MCF 10A (cell line): ENCODE measurements around the gene MORF4L2. TPM values are rescaled to one million over a fixed set of nuclear protein-coding genes. Genes with fewer than 3 reads are reported as not detected.

Experiments
- BruUV-seq: library from RNA; stranded (reverse); fragments of 400-500 nt; replicated peaks from 2 replicates; lab custom pipeline; 2021; lab: Mats Ljungman, UMichigan
- CTCF ChIA-PET: fragments of 300-600 bp; sonication (Branson Sonifier 250); formaldehyde crosslinking; extraction: SDS; loops from one replicate; lab custom pipeline; 2021; ENCODE audit warnings: antibody characterized with exemption, inconsistent platforms; lab: Yijun Ruan, JAX
- POLR2A ChIA-PET: fragments of 300-600, 350-650 bp; sonication (Branson Sonifier 250); formaldehyde crosslinking; extraction: SDS; loops from one replicate; lab custom pipeline; 2020; ENCODE audit warnings: antibody characterized with exemption, inconsistent platforms; lab: Yijun Ruan, JAX
- DNase-seq: peaks from one replicate; pipeline ENCODE4 v3.0.0-alpha.2; 2018; ENCODE audit not compliant: unreplicated experiment
- H3K27ac Mint-ChIP-seq: one replicate; pipeline ENCODE4 v1.8.0; 2022; ENCODE audit warnings: mild to moderate bottlenecking, low read depth, mixed read lengths; ENCODE audit not compliant: unreplicated experiment
- H3K27me3 Mint-ChIP-seq: one replicate; pipeline ENCODE4 v1.8.0; 2022; ENCODE audit warnings: mixed read lengths; ENCODE audit not compliant: insufficient read depth, unreplicated experiment
- H3K36me3 Mint-ChIP-seq: one replicate; pipeline ENCODE4 v1.8.0; 2022; ENCODE audit warnings: mild to moderate bottlenecking, moderate library complexity, mixed read lengths; ENCODE audit not compliant: insufficient read depth, unreplicated experiment
- H3K4me1 Mint-ChIP-seq: one replicate; pipeline ENCODE4 v1.8.0; 2022; ENCODE audit warnings: mixed read lengths; ENCODE audit not compliant: insufficient read depth, unreplicated experiment
- H3K4me3 Mint-ChIP-seq: one replicate; pipeline ENCODE4 v1.8.0; 2022; ENCODE audit warnings: mild to moderate bottlenecking, moderate library complexity, mixed read lengths; ENCODE audit not compliant: unreplicated experiment
- H3K9me3 Mint-ChIP-seq: one replicate; pipeline ENCODE4 v1.8.0; 2022; ENCODE audit warnings: mixed read lengths; ENCODE audit not compliant: unreplicated experiment
- CTCF ChIP-seq: fragments of 200-600 bp; IDR thresholded peaks from one replicate; pipeline ENCODE4 v1.8.0; 2022; ENCODE audit warnings: antibody characterized with exemption, mild to moderate bottlenecking; ENCODE audit not compliant: unreplicated experiment
- intact Hi-C: fragments of 100-400 bp; cut with micrococcal nuclease; formaldehyde crosslinking; loops from 2 replicates; pipeline ENCODE4 v1.14.1; 2022
- total RNA-seq: library from RNA; stranded (reverse); gene quantifications from 2 replicates; pipeline ENCODE4 v1.2.3, GENCODE V29; 2022

MORF4L2 gene
- total RNA-seq, 1 experiment from 2014 or later, result 463 TPM

GRCh38 chrX:103691059-103691458 is 4.6 kb upstream of the MORF4L2 start:
- no peak for TF ChIP-seq CTCF
- ChIA-PET CTCF (interaction anchor here (0.7 to 3.1 kb wide), 5 partner anchors 11 to 158 kb away, joined by 3 to 30 read pairs (median 5); no protein-coding TSS in a partner anchor), POLR2A (interaction anchor here (0.6 kb wide), 1 partner anchor 73 kb away, joined by 3 read pairs; no protein-coding TSS in a partner anchor)
- intact Hi-C loops, result no loop called here
- Mint-ChIP-seq H3K4me3 (no peak overlapping the region), H3K4me1 (no peaks in the 10 kb centered on the region), H3K27me3 (peaks cover 47% of the 10 kb centered on the region), H3K27ac (no peak overlapping the region), H3K9me3 (no peaks in the 10 kb centered on the region), H3K36me3 (peaks cover 5% of the 10 kb centered on the region)
- no TSS peak for BruUV-seq
- DNase-seq, result no peak

DNA sequence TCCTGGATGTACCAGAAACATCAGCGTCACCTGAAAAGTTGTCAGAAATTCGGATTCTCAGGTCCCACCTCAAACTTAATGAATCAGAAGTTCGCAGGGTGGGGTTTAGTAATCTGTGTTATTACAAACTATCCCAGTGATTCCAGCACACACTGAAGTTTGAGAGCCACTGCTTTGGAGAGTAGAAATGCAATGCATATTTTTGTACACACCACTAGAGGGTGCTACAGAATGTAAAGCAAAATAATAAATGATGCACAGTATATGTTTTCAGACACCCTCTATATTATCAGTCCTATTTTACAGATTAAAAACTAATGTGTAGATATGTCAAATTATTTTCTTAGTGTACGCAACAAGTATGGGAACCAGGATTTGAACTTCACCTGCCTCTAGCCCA is 2.4 kb upstream of the MORF4L2 start:
- peak; percentile 48 for DNase-seq
- H3K27ac Mint-ChIP-seq, result no peak overlapping the region

GRCh38 chrX:103687696-103688201 is 1.2 kb upstream of the MORF4L2 start:
- H3K36me3 Mint-ChIP-seq, result peaks cover 27% of the 10 kb centered on the region
- peak; percentile 48 for TF ChIP-seq CTCF
- H3K27ac Mint-ChIP-seq, result no peak overlapping the region
- DNase-seq, result peak; percentile 83
- H3K9me3 Mint-ChIP-seq, result no peaks in the 10 kb centered on the region
- intact Hi-C loops, result loop anchor here (1.0 to 5.0 kb wide), 5 partner anchors 59 to 425 kb away; partner anchors contain the start of genes TCEAL1, TCEAL4 and ZCCHC18
- POLR2A ChIA-PET, result interaction anchor here (1.0 to 3.1 kb wide), 5 partner anchors 58 to 154 kb away, joined by 4 to 15 read pairs (median 9); partner anchors contain the start of gene TCEAL4
- no peak overlapping the region for H3K4me3 Mint-ChIP-seq
- no TSS peak for BruUV-seq
- H3K27me3 Mint-ChIP-seq, result peaks cover 15% of the 10 kb centered on the region
- CTCF ChIA-PET, result interaction anchor here (0.6 to 0.9 kb wide), 3 partner anchors 18 to 95 kb away, joined by 3 to 6 read pairs (median 5); no protein-coding TSS in a partner anchor
- peaks cover 5% of the 10 kb centered on the region for H3K4me1 Mint-ChIP-seq

More for the DNA sequence above, 2.4 kb upstream of the MORF4L2 start:
- ChIA-PET POLR2A (no interaction called here), CTCF (interaction anchor here (3.1 kb wide), 1 partner anchor 85 kb away, joined by 30 read pairs; no protein-coding TSS in a partner anchor)
- BruUV-seq, result no TSS peak
- Mint-ChIP-seq H3K36me3 (peaks cover 15% of the 10 kb centered on the region), H3K9me3 (no peaks in the 10 kb centered on the region), H3K27me3 (peaks cover 27% of the 10 kb centered on the region), H3K4me1 (peaks cover under 1% of the 10 kb centered on the region), H3K4me3 (no peak overlapping the region)
- intact Hi-C loops, result loop anchor here (1.0 to 5.0 kb wide), 4 partner anchors 85 to 156 kb away; partner anchors contain the start of gene TCEAL4
- TF ChIP-seq CTCF, result peak; percentile 61

DNA sequence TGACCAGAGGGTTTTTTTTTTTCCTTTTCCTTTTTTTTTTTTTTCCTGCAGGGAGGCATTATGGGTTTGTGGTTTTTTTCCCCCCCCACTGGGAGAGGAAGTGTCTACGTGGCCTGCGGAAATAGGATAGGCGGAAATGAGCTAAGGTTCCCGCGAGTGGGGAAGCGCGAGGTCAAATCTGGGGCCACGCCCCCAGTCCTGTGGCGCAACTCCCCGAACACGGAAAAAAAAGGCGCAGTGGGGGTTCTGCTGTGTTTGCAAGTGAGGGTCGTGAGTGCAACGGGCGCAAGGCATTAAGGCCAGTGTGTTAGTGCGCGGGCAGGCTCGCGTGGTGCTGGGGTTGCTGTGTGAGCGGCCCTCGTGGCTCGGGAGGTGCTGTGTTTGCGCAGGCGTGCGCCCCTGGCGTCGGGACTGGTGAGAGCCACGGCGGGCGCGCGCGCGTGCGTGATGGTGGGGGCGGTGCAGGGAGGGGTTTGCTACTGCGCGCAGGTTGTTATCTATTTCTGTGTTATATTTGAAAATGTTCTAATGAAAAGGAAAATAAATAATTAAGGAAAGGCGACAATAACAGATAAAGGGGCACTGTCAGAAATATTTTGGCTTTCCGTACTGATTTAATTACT is 685 bp upstream of the MORF4L2 start:
- TSS peak; percentile 50 for BruUV-seq
- intact Hi-C loops, result loop anchor here (2.0 to 5.0 kb wide), 3 partner anchors 58 to 426 kb away; partner anchors contain the start of genes TCEAL1, TCEAL4 and ZCCHC18
- ChIA-PET POLR2A (interaction anchor here (0.6 to 3.1 kb wide), 13 partner anchors 14 to 1538 kb away, joined by 3 to 15 read pairs (median 3); partner anchors contain the start of gene TCEAL4), CTCF (interaction anchor here (0.6 to 1.3 kb wide), 4 partner anchors 18 to 139 kb away, joined by 3 to 4 read pairs (median 3); no protein-coding TSS in a partner anchor)
- no peak overlapping the region for H3K4me3 Mint-ChIP-seq
- H3K27me3 Mint-ChIP-seq, result peaks cover 11% of the 10 kb centered on the region
- H3K36me3 Mint-ChIP-seq, result peaks cover 33% of the 10 kb centered on the region
- no peak for DNase-seq
- peaks cover 5% of the 10 kb centered on the region for H3K4me1 Mint-ChIP-seq
- no peak overlapping the region for H3K27ac Mint-ChIP-seq
- no peaks in the 10 kb centered on the region for H3K9me3 Mint-ChIP-seq
- TF ChIP-seq CTCF, result peak; percentile 21
